Measurements from ENCODE around the gene CDPF1.

Gene CDPF1

GRCh38 chr22:46262449-46263215, 12.5 kb upstream of the CDPF1 start:
- no peak for TF ChIP-seq CTCF (IDR thresholded peaks at IDR 0.05; ENCODE audit: unreplicated experiment in 3 of 3)
- no peak overlapping the region for H3K4me3 Mint-ChIP-seq
- peaks cover 83% of the 10 kb centered on the region for H3K27me3 Mint-ChIP-seq (ENCODE audit: low read depth)
- H3K9me3 Mint-ChIP-seq = peaks cover 72% of the 10 kb centered on the region
- H3K27ac Mint-ChIP-seq = no peak overlapping the region
- peaks cover 32% of the 10 kb centered on the region for H3K36me3 Mint-ChIP-seq (ENCODE audit: low read depth)
- H3K4me1 Mint-ChIP-seq = peaks cover 6% of the 10 kb centered on the region

GRCh38 chr22:46260038-46260437, 9.9 kb upstream of the CDPF1 start:
- Mint-ChIP-seq H3K4me1 (no peaks in the 10 kb centered on the region), H3K9me3 (peaks cover 67% of the 10 kb centered on the region), H3K27me3 (ENCODE audit: low read depth) (peaks cover 68% of the 10 kb centered on the region), H3K36me3 (ENCODE audit: low read depth) (peaks cover 28% of the 10 kb centered on the region), H3K27ac (no peak overlapping the region), H3K4me3 (no peak overlapping the region)
- no peak for TF ChIP-seq CTCF (IDR thresholded peaks at IDR 0.05; ENCODE audit: unreplicated experiment in 3 of 3)

GRCh38 chr22:46259374-46259773, 9.3 kb upstream of the CDPF1 start:
- Mint-ChIP-seq H3K9me3 (peaks cover 65% of the 10 kb centered on the region), H3K27me3 (ENCODE audit: low read depth) (peaks cover 62% of the 10 kb centered on the region), H3K36me3 (ENCODE audit: low read depth) (peaks cover 25% of the 10 kb centered on the region), H3K4me1 (no peaks in the 10 kb centered on the region), H3K27ac (no peak overlapping the region), H3K4me3 (no peak overlapping the region)
- TF ChIP-seq CTCF (IDR thresholded peaks at IDR 0.05; ENCODE audit: unreplicated experiment in 3 of 3) = no peak

GRCh38 chr22:46256358-46256958, 6.4 kb upstream of the CDPF1 start:
- peaks cover 8% of the 10 kb centered on the region for H3K36me3 Mint-ChIP-seq (ENCODE audit: low read depth)
- peaks cover 43% of the 10 kb centered on the region for H3K9me3 Mint-ChIP-seq
- no peak overlapping the region for H3K27ac Mint-ChIP-seq
- no peak for TF ChIP-seq CTCF (IDR thresholded peaks at IDR 0.05; ENCODE audit: unreplicated experiment in 3 of 3)
- H3K27me3 Mint-ChIP-seq (ENCODE audit: low read depth) = peaks cover 37% of the 10 kb centered on the region
- H3K4me1 Mint-ChIP-seq = peaks cover 6% of the 10 kb centered on the region
- H3K4me3 Mint-ChIP-seq = no peak overlapping the region

GRCh38 chr22:46251816-46252380, 1.8 kb upstream of the CDPF1 start:
- peaks cover 3% of the 10 kb centered on the region for H3K36me3 Mint-ChIP-seq (ENCODE audit: low read depth)
- H3K4me3 Mint-ChIP-seq = peak overlapping the region; percentile 82 to 86 (median 83)
- peaks cover 2% of the 10 kb centered on the region for H3K27me3 Mint-ChIP-seq (ENCODE audit: low read depth)
- H3K27ac Mint-ChIP-seq = peak overlapping the region in 1 of 3 experiments; percentile 60
- H3K9me3 Mint-ChIP-seq = peaks cover 8% of the 10 kb centered on the region
- H3K4me1 Mint-ChIP-seq = peaks cover 14% of the 10 kb centered on the region
- no peak for TF ChIP-seq CTCF (IDR thresholded peaks at IDR 0.05; ENCODE audit: unreplicated experiment in 3 of 3)
